Liver (tissue), 3 donors: ENCODE results near the gene ADGRD1.

Source experiments
- ATF3 ChIP-seq: IDR thresholded peaks from 2 replicates; pipeline ENCODE4 v1.6.1; 2016; ENCODE audit warnings: antibody characterized with exemption
- CTCF ChIP-seq: fragments of 150-350 bp; IDR thresholded peaks from 2 replicates; pipeline ENCODE4 v1.5.1; 2017; ENCODE audit warnings: improper control_type of control experiment, low read depth, low read length; ENCODE audit not compliant: missing input control
- EGR1 ChIP-seq, 2 donors: IDR thresholded peaks; 2 replicates each; pipeline ENCODE4 v1.6.1; 2016 to 2018; ENCODE audit warnings: antibody characterized with exemption in 2 of 2, low read depth in 2 of 2
- FOXA1 ChIP-seq: IDR thresholded peaks from 2 replicates; pipeline ENCODE4 v1.6.1; 2016; ENCODE audit warnings: antibody characterized with exemption
- GABPA ChIP-seq, 2 donors: IDR thresholded peaks in 1 of 2; conservative IDR thresholded peaks in 1 of 2; 2 replicates each; pipeline ENCODE4 v1.6.1; 2016; ENCODE audit warnings: antibody characterized with exemption in 2 of 2, mild to moderate bottlenecking in 1 of 2, moderate library complexity in 1 of 2
- MAX ChIP-seq: IDR thresholded peaks from 2 replicates; pipeline ENCODE4 v1.6.1; 2016; ENCODE audit warnings: antibody characterized with exemption
- NR2F2 ChIP-seq: IDR thresholded peaks from 2 replicates; pipeline ENCODE4 v1.6.1; 2016; ENCODE audit warnings: antibody characterized with exemption
- RAD21 ChIP-seq, 2 donors: IDR thresholded peaks; 2 replicates each; pipeline ENCODE4 v1.6.1; 2016; ENCODE audit warnings: antibody characterized with exemption in 2 of 2, mild to moderate bottlenecking in 2 of 2
- REST ChIP-seq: IDR thresholded peaks from 2 replicates; pipeline ENCODE4 v1.6.1; 2016; ENCODE audit warnings: antibody characterized with exemption, mild to moderate bottlenecking
- RXRA ChIP-seq, 2 donors: IDR thresholded peaks; 2 replicates each; pipeline ENCODE4 v1.6.1; 2017 to 2018; ENCODE audit warnings: antibody characterized with exemption in 2 of 2, mild to moderate bottlenecking in 1 of 2
- SP1 ChIP-seq: IDR thresholded peaks from 2 replicates; pipeline ENCODE4 v1.6.1; 2018; ENCODE audit warnings: antibody characterized with exemption, mild to moderate bottlenecking
- TAF1 ChIP-seq: conservative IDR thresholded peaks from 2 replicates; pipeline ENCODE4 v1.6.1; 2016; ENCODE audit warnings: antibody characterized with exemption, mild to moderate bottlenecking
- YY1 ChIP-seq: IDR thresholded peaks from 2 replicates; pipeline ENCODE4 v1.6.1; 2016; ENCODE audit warnings: antibody characterized with exemption, mild to moderate bottlenecking
- ZBTB33 ChIP-seq: IDR thresholded peaks from 2 replicates; pipeline ENCODE4 v1.6.1; 2016; ENCODE audit warnings: antibody characterized with exemption
- donor health status: healthy.
- donor health status: healthy.

- no peak for TF ChIP-seq CTCF
- no peak for TF ChIP-seq YY1
- TF ChIP-seq EGR1 (IDR thresholded peaks at IDR 0.05; ENCODE audit: low read depth in 2 of 2) = no peak
- TF ChIP-seq MAX = no peak
- no peak for TF ChIP-seq RAD21 (IDR thresholded peaks at IDR 0.05)
- TF ChIP-seq FOXA1 = no peak
- TF ChIP-seq GABPA (IDR thresholded peaks at IDR 0.05 in 1 of 2, conservative IDR thresholded peaks at IDR 0.05 in 1 of 2) = no peak
- TF ChIP-seq ATF3 = no peak
- no peak for TF ChIP-seq REST
- no peak for TF ChIP-seq SP1
- TF ChIP-seq TAF1 = no peak
- TF ChIP-seq ZBTB33 = no peak
- no peak for TF ChIP-seq NR2F2
- TF ChIP-seq RXRA (IDR thresholded peaks at IDR 0.05) = no peak
These were observed 6.6 kb upstream of the ADGRD1 start for GRCh38 chr12:130947028-130947613.
